OCI-LY7 (cell line): ENCODE results near the gene SMOC2.

Experiments used
- EZH2phosphoT487 ChIP-seq: fragments of 200-600 bp; sonication (generic); IDR thresholded peaks from 2 replicates; pipeline ENCODE4 v1.6.1; 2018; ENCODE audit warnings: low read depth, borderline replicate concordance, mild to moderate bottlenecking, mixed run types, antibody characterized with exemption, low read length, moderate library complexity, mixed read lengths
- TF ChIP-seq, protein P1 (sequence below): fragments of 200-600 bp; sonication (generic); conservative IDR thresholded peaks from 2 replicates; pipeline ENCODE4 v1.5.1; 2014; ENCODE audit warnings: mild to moderate bottlenecking, antibody characterized with exemption, low read length, moderate library complexity, mixed read lengths

DNA sequence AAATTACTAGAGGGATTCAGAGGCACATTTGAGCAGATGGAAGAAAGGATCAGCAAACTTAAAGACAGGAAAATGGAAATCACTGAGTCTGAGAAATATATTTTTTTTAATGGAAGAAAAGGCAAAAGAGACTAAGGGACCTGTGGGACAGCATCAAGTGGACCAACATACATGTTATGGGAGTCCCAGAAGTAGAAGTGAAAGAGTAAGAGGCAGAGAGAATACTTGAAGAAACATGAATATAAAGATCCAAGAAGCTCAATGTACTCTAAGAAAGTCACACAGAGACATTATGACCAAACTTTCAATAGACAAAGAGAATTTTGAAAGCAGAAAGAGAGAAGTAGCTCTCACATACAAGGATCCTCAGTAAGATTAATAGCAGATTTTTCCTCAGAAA, 39.5 kb downstream of the SMOC2 start:
- TF ChIP-seq, protein P1, sequence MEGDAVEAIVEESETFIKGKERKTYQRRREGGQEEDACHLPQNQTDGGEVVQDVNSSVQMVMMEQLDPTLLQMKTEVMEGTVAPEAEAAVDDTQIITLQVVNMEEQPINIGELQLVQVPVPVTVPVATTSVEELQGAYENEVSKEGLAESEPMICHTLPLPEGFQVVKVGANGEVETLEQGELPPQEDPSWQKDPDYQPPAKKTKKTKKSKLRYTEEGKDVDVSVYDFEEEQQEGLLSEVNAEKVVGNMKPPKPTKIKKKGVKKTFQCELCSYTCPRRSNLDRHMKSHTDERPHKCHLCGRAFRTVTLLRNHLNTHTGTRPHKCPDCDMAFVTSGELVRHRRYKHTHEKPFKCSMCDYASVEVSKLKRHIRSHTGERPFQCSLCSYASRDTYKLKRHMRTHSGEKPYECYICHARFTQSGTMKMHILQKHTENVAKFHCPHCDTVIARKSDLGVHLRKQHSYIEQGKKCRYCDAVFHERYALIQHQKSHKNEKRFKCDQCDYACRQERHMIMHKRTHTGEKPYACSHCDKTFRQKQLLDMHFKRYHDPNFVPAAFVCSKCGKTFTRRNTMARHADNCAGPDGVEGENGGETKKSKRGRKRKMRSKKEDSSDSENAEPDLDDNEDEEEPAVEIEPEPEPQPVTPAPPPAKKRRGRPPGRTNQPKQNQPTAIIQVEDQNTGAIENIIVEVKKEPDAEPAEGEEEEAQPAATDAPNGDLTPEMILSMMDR, result no peak
- no peak for TF ChIP-seq EZH2phosphoT487
